Choroid plexus epithelial cell (primary cell): ENCODE data around the gene RNF4.
"Not testable (repeated sequence)": the region's sequence is repeated elsewhere in the genome, so short reads cannot be mapped to it uniquely, and the experiment has no call there.

ENCODE experiments used
- DNase-seq: peaks from one replicate; pipeline ENCODE4 v3.0.0-alpha.2; 2010; ENCODE audit warnings: low read depth
- H3K4me3 ChIP-seq: 2 replicates; pipeline ENCODE4 v1.5.1; 2011; ENCODE audit warnings: low read depth, mild to moderate bottlenecking, control low read depth, low read length, moderate library complexity
- CTCF ChIP-seq: conservative IDR thresholded peaks from 2 replicates; pipeline ENCODE4 v1.5.1; 2011; ENCODE audit warnings: low read depth, mild to moderate bottlenecking, control low read depth, inconsistent platforms, low read length, moderate library complexity

Gene RNF4

GRCh38 chr4:2458546-2459491 lies 10.1 kb upstream of the RNF4 start:
- no peak for TF ChIP-seq CTCF
- DNase-seq, result no peak
- H3K4me3 ChIP-seq, result no peak overlapping the region

- no peak for DNase-seq
- TF ChIP-seq CTCF, result no peak
- H3K4me3 ChIP-seq, result no peak overlapping the region
Observed at GRCh38 chr4:2459589-2460349, 9.1 kb upstream of the RNF4 start.

GRCh38 chr4:2461246-2461960 lies 7.5 kb upstream of the RNF4 start:
- H3K4me3 ChIP-seq, result no peak overlapping the region
- no peak for DNase-seq
- TF ChIP-seq CTCF, result no peak

- TF ChIP-seq CTCF, result peak; percentile 21
- DNase-seq, result peak; percentile 77
- peak overlapping the region; percentile 39 for H3K4me3 ChIP-seq
Observed at GRCh38 chr4:2462218-2462991, 6.5 kb upstream of the RNF4 start.

- TF ChIP-seq CTCF, result no peak
- peak overlapping the region; percentile 39 for H3K4me3 ChIP-seq
- no peak for DNase-seq
Observed at GRCh38 chr4:2462992-2463762, 5.7 kb upstream of the RNF4 start.

- no peak for DNase-seq
- no peak for TF ChIP-seq CTCF
- no peak overlapping the region for H3K4me3 ChIP-seq
Observed at GRCh38 chr4:2465032-2465431, 3.9 kb upstream of the RNF4 start.

- H3K4me3 ChIP-seq, DNase-seq: not testable (repeated sequence)
Observed at GRCh38 chr4:2465544-2465943, 3.4 kb upstream of the RNF4 start.
